SK-N-SH treated with all-trans-retinoic acid at 6 μM for 48 hours (cell line): ENCODE measurements around the gene MYO3B.

Source experiments
- PPARA ChIP-seq: fragments of 250-450 bp; sonication (Bioruptor Pico); IDR thresholded peaks from 2 replicates; pipeline ENCODE4 v1.5.0; 2020; ENCODE audit warnings: mild to moderate bottlenecking, borderline replicate concordance
- SNAI2 ChIP-seq: fragments of 250-450 bp; sonication (Bioruptor Pico); IDR thresholded peaks from 2 replicates; pipeline ENCODE4 v1.5.0; 2020; ENCODE audit warnings: mild to moderate bottlenecking, moderate library complexity
- ZFP3 ChIP-seq: fragments of 250-450 bp; sonication (Bioruptor Pico); IDR thresholded peaks from 2 replicates; pipeline ENCODE4 v1.5.0; 2020; ENCODE audit warnings: mild to moderate bottlenecking, moderate library complexity
- ZFP30 ChIP-seq: fragments of 450-650 bp; formaldehyde crosslinking; IDR thresholded peaks from 2 replicates; pipeline ENCODE4 v1.5.0; 2022; ENCODE audit warnings: mild to moderate bottlenecking, moderate library complexity
- TF ChIP-seq, protein P1 (sequence below): fragments of 250-450 bp; sonication (Bioruptor Pico); IDR thresholded peaks from 2 replicates; pipeline ENCODE4 v1.8.0; 2020; ENCODE audit warnings: mild to moderate bottlenecking, moderate library complexity, borderline replicate concordance

DNA sequence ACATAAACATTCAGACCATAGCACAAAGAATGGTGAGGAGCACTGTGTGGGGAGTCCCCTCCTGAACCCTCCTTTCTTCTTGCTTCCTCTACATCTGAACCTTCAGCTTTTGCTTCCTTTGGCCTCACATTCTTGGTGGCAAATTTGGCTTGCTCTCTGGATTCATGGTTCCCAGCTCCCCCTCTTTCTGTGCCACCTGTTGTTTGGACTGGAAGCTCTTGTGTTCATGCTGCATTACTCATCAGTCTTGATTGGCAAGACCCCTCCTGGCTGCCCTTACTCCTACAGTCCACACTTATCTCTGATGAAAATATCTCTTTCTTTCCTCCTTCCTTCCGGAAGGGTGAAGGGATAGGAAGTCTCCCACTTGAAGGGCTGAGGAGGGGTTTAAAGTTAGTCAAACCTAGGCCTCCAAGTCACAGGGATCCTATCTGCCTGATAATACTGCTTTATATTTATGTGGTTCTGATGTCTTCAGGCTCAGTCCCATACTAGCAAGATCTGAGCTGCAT, 70.0 kb downstream of the MYO3B start:
- no peak for TF ChIP-seq PPARA (CRISPR knock-in tag)
- no peak for TF ChIP-seq ZFP3 (CRISPR knock-in tag)
- TF ChIP-seq SNAI2 (CRISPR knock-in tag), result no peak
- TF ChIP-seq, protein P1, sequence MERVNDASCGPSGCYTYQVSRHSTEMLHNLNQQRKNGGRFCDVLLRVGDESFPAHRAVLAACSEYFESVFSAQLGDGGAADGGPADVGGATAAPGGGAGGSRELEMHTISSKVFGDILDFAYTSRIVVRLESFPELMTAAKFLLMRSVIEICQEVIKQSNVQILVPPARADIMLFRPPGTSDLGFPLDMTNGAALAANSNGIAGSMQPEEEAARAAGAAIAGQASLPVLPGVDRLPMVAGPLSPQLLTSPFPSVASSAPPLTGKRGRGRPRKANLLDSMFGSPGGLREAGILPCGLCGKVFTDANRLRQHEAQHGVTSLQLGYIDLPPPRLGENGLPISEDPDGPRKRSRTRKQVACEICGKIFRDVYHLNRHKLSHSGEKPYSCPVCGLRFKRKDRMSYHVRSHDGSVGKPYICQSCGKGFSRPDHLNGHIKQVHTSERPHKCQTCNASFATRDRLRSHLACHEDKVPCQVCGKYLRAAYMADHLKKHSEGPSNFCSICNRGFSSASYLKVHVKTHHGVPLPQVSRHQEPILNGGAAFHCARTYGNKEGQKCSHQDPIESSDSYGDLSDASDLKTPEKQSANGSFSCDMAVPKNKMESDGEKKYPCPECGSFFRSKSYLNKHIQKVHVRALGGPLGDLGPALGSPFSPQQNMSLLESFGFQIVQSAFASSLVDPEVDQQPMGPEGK (CRISPR knock-in tag), result no peak
- TF ChIP-seq ZFP30 (CRISPR knock-in tag), result no peak
